ENCODE data around the gene OBSCN. TPM values are rescaled to one million over a fixed set of nuclear protein-coding genes. Genes with fewer than 3 reads are reported as not detected.
"Not testable (repeated sequence)": the region's sequence is repeated elsewhere in the genome, so short reads cannot be mapped to it uniquely, and the experiment has no call there.

The OBSCN gene
- total and polyA plus RNA-seq, 11 donors, result 155 to 524 (median 354) TPM

DNA sequence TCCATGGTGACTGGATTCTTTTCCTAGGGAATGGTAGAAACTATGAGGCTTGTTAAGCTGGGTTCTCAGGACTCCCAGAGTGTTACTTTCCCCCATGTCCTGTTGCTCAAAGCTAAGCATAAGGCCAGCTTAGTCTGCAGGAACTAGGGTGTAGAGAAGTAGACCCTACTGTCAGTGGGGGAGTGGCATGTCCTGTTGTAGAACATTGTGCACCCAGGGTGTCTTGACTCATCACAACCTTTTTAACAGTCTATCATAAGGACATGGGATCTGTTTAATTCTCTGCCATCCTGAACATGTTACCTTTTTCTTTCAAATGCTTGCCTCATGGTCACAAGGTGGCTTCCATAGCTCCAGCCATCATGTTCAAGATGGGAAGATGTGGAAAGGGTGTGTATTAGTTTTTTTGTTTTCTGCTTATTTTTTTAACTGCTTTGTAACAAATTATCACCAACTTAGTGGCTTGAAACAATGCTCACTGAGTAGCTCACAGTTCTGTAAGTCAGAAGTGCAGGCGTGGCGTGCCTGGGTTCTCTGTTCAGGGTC, 17.4 kb downstream of the OBSCN start:
- no peak overlapping the region for H3K4me3 ChIP-seq
- no peak overlapping the region for H3K27ac ChIP-seq
- no peak for DNase-seq
- ATAC-seq, result no peak
- WGBS, 4 donors, result 0 to 75% (median 22%) methylated on average over 2 of the region's 2 CpGs
- H3K27me3 ChIP-seq, result no peaks in the 10 kb centered on the region
- peaks cover 0 to 60% (median 7%) of the 10 kb centered on the region in 12 donors for H3K4me1 ChIP-seq
- intact Hi-C loops (cut with DNase I), result loop anchor here in 1 of 10 donors (5.0 kb wide), 1 partner anchor 47 kb away; no protein-coding TSS in a partner anchor
- peaks cover 0 to 90% (median 43%) of the 10 kb centered on the region in 9 donors for H3K36me3 ChIP-seq
- peaks cover 0 to 17% (median 0%) of the 10 kb centered on the region in 12 donors for H3K9me3 ChIP-seq
- TF ChIP-seq CTCF (IDR thresholded peaks at IDR 0.05) (no peak), POLR2A (IDR thresholded peaks at IDR 0.05) (no peak)

DNA sequence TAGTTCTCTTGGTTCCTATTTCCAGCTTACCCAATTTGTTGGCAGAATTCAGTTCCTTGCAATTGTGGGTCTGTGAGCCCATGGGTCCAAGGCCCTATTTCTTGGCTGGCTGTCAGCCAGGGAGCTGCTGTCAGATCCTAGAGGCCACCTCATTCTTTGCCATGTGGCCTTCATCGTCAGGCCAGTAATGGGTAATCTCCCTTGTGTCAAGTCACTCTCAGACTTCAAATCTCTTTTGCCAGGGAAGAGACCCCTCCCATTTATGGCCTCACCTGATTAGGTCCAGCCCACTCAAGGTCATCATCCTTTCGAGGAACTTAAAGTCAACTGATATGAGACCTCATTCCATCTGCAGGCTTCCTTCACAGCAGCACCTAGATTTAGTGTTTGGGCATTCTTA, 17.9 kb downstream of the OBSCN start:
- H3K4me3 ChIP-seq, result no peak overlapping the region
- H3K27ac ChIP-seq, result peak overlapping the region in 1 of 12 donors; percentile 33
- H3K4me1 ChIP-seq, result peaks cover 0 to 60% (median 7%) of the 10 kb centered on the region in 12 donors
- TF ChIP-seq POLR2A (IDR thresholded peaks at IDR 0.05), result no peak
- TF ChIP-seq CTCF (IDR thresholded peaks at IDR 0.05), result no peak
- H3K9me3 ChIP-seq, result peaks cover 0 to 17% (median 0%) of the 10 kb centered on the region in 12 donors
- peaks cover 0 to 90% (median 45%) of the 10 kb centered on the region in 9 donors for H3K36me3 ChIP-seq
- ATAC-seq (no peak), DNase-seq (no peak)
- WGBS, 4 donors, result 13 to 71% (median 53%) methylated on average over 2 of the region's 2 CpGs
- intact Hi-C loops (cut with DNase I), result loop anchor here in 1 of 10 donors (5.0 kb wide), 1 partner anchor 47 kb away; no protein-coding TSS in a partner anchor
- no peaks in the 10 kb centered on the region for H3K27me3 ChIP-seq

GRCh38 chr1:228226141-228226874, 18.5 kb downstream of the OBSCN start:
- H3K9me3 ChIP-seq, result peaks cover 0 to 17% (median 0%) of the 10 kb centered on the region in 12 donors
- H3K27me3 ChIP-seq, result no peaks in the 10 kb centered on the region
- DNase-seq, result no peak
- H3K27ac ChIP-seq, result peak overlapping the region in 1 of 12 donors; percentile 33
- WGBS, 4 donors, result 83 to 92% (median 87%) methylated on average over 7 of the region's 7 CpGs
- no peak for TF ChIP-seq POLR2A (IDR thresholded peaks at IDR 0.05)
- H3K4me3 ChIP-seq, result no peak overlapping the region
- intact Hi-C loops (cut with DNase I), result loop anchor here in 1 of 10 donors (5.0 kb wide), 1 partner anchor 46 kb away; no protein-coding TSS in a partner anchor
- peaks cover 0 to 90% (median 45%) of the 10 kb centered on the region in 9 donors for H3K36me3 ChIP-seq
- H3K4me1 ChIP-seq, result peaks cover 0 to 60% (median 7%) of the 10 kb centered on the region in 12 donors
- peak in 1 of 4 donors; percentile 11 for ATAC-seq

GRCh38 chr1:228226956-228227791, 19.3 kb downstream of the OBSCN start:
- H3K4me3 ChIP-seq, result no peak overlapping the region

GRCh38 chr1:228228147-228228546, 20.3 kb downstream of the OBSCN start:
- DNase-seq, H3K4me3 ChIP-seq, ATAC-seq, H3K27me3 ChIP-seq: not testable (repeated sequence)
- peaks cover 0 to 47% (median 5%) of the 10 kb centered on the region in 12 donors for H3K4me1 ChIP-seq
- peak overlapping the region in 1 of 12 donors; percentile 32 for H3K27ac ChIP-seq
- peaks cover 0 to 90% (median 46%) of the 10 kb centered on the region in 9 donors for H3K36me3 ChIP-seq
- 89 to 91% (median 91%) methylated on average over 5 of the region's 5 CpGs for WGBS, 4 donors
- H3K9me3 ChIP-seq, result peaks cover 0 to 17% (median 0%) of the 10 kb centered on the region in 12 donors
- intact Hi-C loops (cut with DNase I), result loop anchor here in 1 of 10 donors (5.0 kb wide), 1 partner anchor 44 kb away; no protein-coding TSS in a partner anchor

More at GRCh38 chr1:228226956-228227791, 19.3 kb downstream of the OBSCN start:
- WGBS, 4 donors, result 28 to 37% (median 30%) methylated on average over 8 to 10 of the region's 10 CpGs
- peak overlapping the region in 2 of 12 donors; percentile 3 to 8 for H3K27ac ChIP-seq
- H3K27me3 ChIP-seq, result no peaks in the 10 kb centered on the region
- ATAC-seq, result peak; percentile 12 to 33 (median 22)
- H3K36me3 ChIP-seq, result peaks cover 0 to 89% (median 51%) of the 10 kb centered on the region in 9 donors
- no peak for TF ChIP-seq POLR2A (IDR thresholded peaks at IDR 0.05)
- TF ChIP-seq CTCF (IDR thresholded peaks at IDR 0.05), result peak in 3 of 12 donors; percentile 4 to 9 (median 6)
- no peak for DNase-seq
- intact Hi-C loops (cut with DNase I), result loop anchor here in 1 of 10 donors (5.0 kb wide), 1 partner anchor 45 kb away; no protein-coding TSS in a partner anchor
- peaks cover 0 to 55% (median 7%) of the 10 kb centered on the region in 12 donors for H3K4me1 ChIP-seq
- H3K9me3 ChIP-seq, result peaks cover 0 to 17% (median 0%) of the 10 kb centered on the region in 12 donors

Data from heart left ventricle (tissue), 16 donors.